ENCODE measurements around the gene HSPA2. TPM values are rescaled to one million over a fixed set of nuclear protein-coding genes. Genes with fewer than 3 reads are reported as not detected.

Gene HSPA2
- polyA plus RNA-seq (0.25 TPM in 1 of 2 replicates, not detected in the other), polyA minus RNA-seq (not detected in 2 replicates)

DNA sequence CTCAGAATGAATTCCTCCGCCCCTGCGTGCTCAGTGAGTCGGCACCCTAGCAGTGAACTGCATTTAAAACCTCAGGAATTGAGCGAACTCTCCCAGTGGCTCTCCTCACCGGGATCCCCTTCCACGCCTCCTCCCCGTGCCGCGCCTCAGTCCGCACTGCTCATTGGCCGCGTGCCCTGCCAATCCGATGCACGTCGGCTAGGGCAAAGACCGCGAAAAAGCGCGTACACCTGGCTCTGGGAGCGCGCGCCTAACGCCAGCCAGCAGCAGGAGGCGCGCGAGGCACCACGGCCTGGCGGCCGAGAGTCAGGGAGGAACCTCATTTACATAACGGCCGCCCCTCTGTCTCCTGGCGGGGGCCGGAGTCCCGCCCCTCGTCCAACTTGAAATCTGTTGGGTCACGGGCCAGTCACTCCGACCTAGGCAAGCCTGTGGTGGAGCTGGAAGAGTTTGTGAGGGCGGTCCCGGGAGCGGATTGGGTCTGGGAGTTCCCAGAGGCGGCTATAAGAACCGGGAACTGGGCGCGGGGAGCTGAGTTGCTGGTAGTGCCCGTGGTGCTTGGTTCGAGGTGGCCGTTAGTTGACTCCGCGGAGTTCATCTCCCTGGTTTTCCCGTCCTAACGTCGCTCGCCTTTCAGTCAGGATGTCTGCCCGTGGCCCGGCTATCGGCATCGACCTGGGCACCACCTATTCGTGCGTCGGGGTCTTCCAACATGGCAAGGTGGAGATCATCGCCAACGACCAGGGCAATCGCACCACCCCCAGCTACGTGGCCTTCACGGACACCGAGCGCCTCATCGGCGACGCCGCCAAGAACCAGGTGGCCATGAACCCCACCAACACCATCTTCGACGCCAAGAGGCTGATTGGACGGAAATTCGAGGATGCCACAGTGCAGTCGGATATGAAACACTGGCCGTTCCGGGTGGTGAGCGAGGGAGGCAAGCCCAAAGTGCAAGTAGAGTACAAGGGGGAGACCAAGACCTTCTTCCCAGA lies at the start of gene HSPA2:
HSPA2 (plus strand) TSS at position 534 of the 995 bp plus-strand sequence; CDS start at position 643, 109 bp downstream.
- H3K4me2 ChIP-seq (ENCODE audit: low read length) = no peak within 1 kb of the TSS
- no peaks in the 10 kb centered on the region for H3F3A ChIP-seq (ENCODE audit: insufficient read depth, low read length, poor library complexity, severe bottlenecking)
- peaks cover 12% of the 10 kb centered on the region for H3K27me3 ChIP-seq (ENCODE audit: insufficient read depth, low read depth, low read length)
- H3K27ac ChIP-seq (ENCODE audit: low read length) = no peak within 1 kb of the TSS
- H4K20me1 ChIP-seq (ENCODE audit: insufficient read depth) = no peaks in the 10 kb centered on the region
- no peak within 1 kb of the TSS for H3K9ac ChIP-seq (ENCODE audit: low read length)
- no peaks in the 10 kb centered on the region for H3K36me3 ChIP-seq (ENCODE audit: insufficient read depth, low read length)
- H2AFZ ChIP-seq (ENCODE audit: low read depth, low read length) = no peak within 1 kb of the TSS
- no peaks in the 10 kb centered on the region for H3K9me2 ChIP-seq (ENCODE audit: insufficient read depth, low read length)
- H3K9me3 ChIP-seq (ENCODE audit: low read length) = peaks cover 15% of the 10 kb centered on the region
- TF ChIP-seq MXI1 (conservative IDR thresholded peaks at IDR 0.05; ENCODE audit: poor library complexity, severe bottlenecking) (no peak), EP300 (conservative IDR thresholded peaks at IDR 0.05; ENCODE audit: poor library complexity, severe bottlenecking) (no peak), RAD21 (conservative IDR thresholded peaks at IDR 0.05) (no peak), EZH2 (IDR thresholded peaks at IDR 0.05; ENCODE audit: borderline replicate concordance, insufficient read depth, low read length, poor library complexity, severe bottlenecking) (no peak), TAF1 (IDR thresholded peaks at IDR 0.05; ENCODE audit: low read depth) (no peak), SMC3 (conservative IDR thresholded peaks at IDR 0.05; ENCODE audit: poor library complexity) (no peak)
- TF ChIP-seq, protein P1, sequence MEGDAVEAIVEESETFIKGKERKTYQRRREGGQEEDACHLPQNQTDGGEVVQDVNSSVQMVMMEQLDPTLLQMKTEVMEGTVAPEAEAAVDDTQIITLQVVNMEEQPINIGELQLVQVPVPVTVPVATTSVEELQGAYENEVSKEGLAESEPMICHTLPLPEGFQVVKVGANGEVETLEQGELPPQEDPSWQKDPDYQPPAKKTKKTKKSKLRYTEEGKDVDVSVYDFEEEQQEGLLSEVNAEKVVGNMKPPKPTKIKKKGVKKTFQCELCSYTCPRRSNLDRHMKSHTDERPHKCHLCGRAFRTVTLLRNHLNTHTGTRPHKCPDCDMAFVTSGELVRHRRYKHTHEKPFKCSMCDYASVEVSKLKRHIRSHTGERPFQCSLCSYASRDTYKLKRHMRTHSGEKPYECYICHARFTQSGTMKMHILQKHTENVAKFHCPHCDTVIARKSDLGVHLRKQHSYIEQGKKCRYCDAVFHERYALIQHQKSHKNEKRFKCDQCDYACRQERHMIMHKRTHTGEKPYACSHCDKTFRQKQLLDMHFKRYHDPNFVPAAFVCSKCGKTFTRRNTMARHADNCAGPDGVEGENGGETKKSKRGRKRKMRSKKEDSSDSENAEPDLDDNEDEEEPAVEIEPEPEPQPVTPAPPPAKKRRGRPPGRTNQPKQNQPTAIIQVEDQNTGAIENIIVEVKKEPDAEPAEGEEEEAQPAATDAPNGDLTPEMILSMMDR (IDR thresholded peaks at IDR 0.05; ENCODE audit: poor library complexity, severe bottlenecking) = peak; percentile 40
- peak within 1 kb of the TSS; percentile 54 for H3K4me3 ChIP-seq (ENCODE audit: low read length)
- H3K79me2 ChIP-seq (replicated peaks; ENCODE audit: insufficient read depth, low read length) = no peaks in the 10 kb centered on the region

DNA sequence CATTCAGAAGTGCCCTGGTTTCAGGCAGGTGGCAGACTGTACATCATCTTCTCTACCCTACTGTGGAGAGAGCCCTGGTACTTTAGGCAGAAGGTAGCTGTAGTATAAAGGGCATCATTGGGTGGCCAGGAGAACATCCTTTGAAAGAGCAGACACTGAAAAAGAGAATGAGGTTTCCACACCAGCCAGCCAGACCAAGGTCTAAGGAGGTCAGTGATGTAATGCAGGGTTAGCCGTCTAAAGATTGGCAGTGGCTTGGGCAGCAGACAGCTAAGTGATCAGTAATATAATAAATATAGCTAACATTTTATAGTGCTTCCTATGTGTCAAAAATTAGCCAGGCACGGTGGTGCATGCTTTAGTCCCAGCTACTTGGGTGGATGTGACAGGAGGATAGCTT lies 48.9 kb upstream of the HSPA2 start:
- no peak overlapping the region for H3K4me2 ChIP-seq (ENCODE audit: low read length)
- TF ChIP-seq, protein P1 (IDR thresholded peaks at IDR 0.05; ENCODE audit: poor library complexity, severe bottlenecking) = no peak
- TF ChIP-seq TAF1 (IDR thresholded peaks at IDR 0.05; ENCODE audit: low read depth) (no peak), EZH2 (IDR thresholded peaks at IDR 0.05; ENCODE audit: borderline replicate concordance, insufficient read depth, low read length, poor library complexity, severe bottlenecking) (no peak), RAD21 (conservative IDR thresholded peaks at IDR 0.05) (no peak), MXI1 (conservative IDR thresholded peaks at IDR 0.05; ENCODE audit: poor library complexity, severe bottlenecking) (no peak), SMC3 (conservative IDR thresholded peaks at IDR 0.05; ENCODE audit: poor library complexity) (no peak)

More for the DNA sequence above, 48.9 kb upstream of the HSPA2 start:
- H3K36me3 ChIP-seq (ENCODE audit: insufficient read depth, low read length) = no peaks in the 10 kb centered on the region
- H3K27ac ChIP-seq (ENCODE audit: low read length) = no peak overlapping the region
- no peaks in the 10 kb centered on the region for H3K9me2 ChIP-seq (ENCODE audit: insufficient read depth, low read length)
- H3K4me3 ChIP-seq (ENCODE audit: low read length) = no peak overlapping the region
- no peaks in the 10 kb centered on the region for H3K27me3 ChIP-seq (ENCODE audit: insufficient read depth, low read depth, low read length)
- H4K20me1 ChIP-seq (ENCODE audit: insufficient read depth) = no peaks in the 10 kb centered on the region
- no peaks in the 10 kb centered on the region for H3F3A ChIP-seq (ENCODE audit: insufficient read depth, low read length, poor library complexity, severe bottlenecking)
- no peak overlapping the region for H3K9ac ChIP-seq (ENCODE audit: low read length)
- no peaks in the 10 kb centered on the region for H3K79me2 ChIP-seq (replicated peaks; ENCODE audit: insufficient read depth, low read length)
- no peak overlapping the region for H2AFZ ChIP-seq (ENCODE audit: low read depth, low read length)
- H3K9me3 ChIP-seq (ENCODE audit: low read length) = no peaks in the 10 kb centered on the region
